ENCODE data around the gene CLECL1. TPM values are rescaled to one million over a fixed set of nuclear protein-coding genes. Genes with fewer than 3 reads are reported as not detected.

The CLECL1 gene
- total RNA-seq, 2 experiments from 2014 or later = 6.0 to 8.5 TPM

GRCh38 chr12:9760699-9761418 lies 28.0 kb upstream of the CLECL1 start, which contains the start of gene CD69:
Gene CD69, minus strand, starts transcription at chr12:9760901. Its CDS starts 81 bp downstream, at chr12:9760820.
- Mint-ChIP-seq H3K27me3 (no peaks in the 10 kb centered on the region), H3K27ac (peak within 1 kb of the TSS; percentile 99), H3K9me3 (peaks cover 6% of the 10 kb centered on the region), H3K4me3 (peak within 1 kb of the TSS; percentile 97), H3K36me3 (ENCODE audit: low read depth) (peaks cover 57% of the 10 kb centered on the region), H3K4me1 (ENCODE audit: low read depth) (peaks cover 34% of the 10 kb centered on the region)
- intact Hi-C loops (cut with micrococcal nuclease) = loop anchor here (1.0 kb wide), 1 partner anchor 33 kb away; no protein-coding TSS in a partner anchor
- no peak for TF ChIP-seq CTCF (IDR thresholded peaks at IDR 0.05)
- ATAC-seq = peak; percentile 57
- ChIA-PET POLR2A (interaction anchor here (0.7 to 14.9 kb wide), 22 partner anchors 9 to 794 kb away, joined by 3 to 752 read pairs (median 8); partner anchors contain the start of genes CLEC2B, CLEC2D and CLECL1), CTCF (interaction anchor here (0.8 to 23.1 kb wide), 11 partner anchors 9 to 113 kb away, joined by 3 to 791 read pairs (median 6); partner anchors contain the start of genes CLEC2D and CLECL1)
- DNase-seq = peak; percentile 89

- DNase-seq = no peak
- CTCF ChIA-PET = interaction anchor here (1.0 to 23.1 kb wide), 9 partner anchors 10 to 112 kb away, joined by 3 to 791 read pairs (median 13); partner anchors contain the start of gene CLEC2D
- intact Hi-C loops (cut with micrococcal nuclease) = no loop called here
- peaks cover 6% of the 10 kb centered on the region for H3K9me3 Mint-ChIP-seq
- H3K4me1 Mint-ChIP-seq (ENCODE audit: low read depth) = peaks cover 33% of the 10 kb centered on the region
- POLR2A ChIA-PET = interaction anchor here (0.7 to 14.9 kb wide), 24 partner anchors 9 to 794 kb away, joined by 3 to 752 read pairs (median 6); partner anchors contain the start of genes CLEC2B, CLEC2D and CLECL1
- no peaks in the 10 kb centered on the region for H3K27me3 Mint-ChIP-seq
- no peak for TF ChIP-seq CTCF (IDR thresholded peaks at IDR 0.05)
- peak overlapping the region; percentile 99 for H3K27ac Mint-ChIP-seq
- ATAC-seq = no peak
- peaks cover 64% of the 10 kb centered on the region for H3K36me3 Mint-ChIP-seq (ENCODE audit: low read depth)
- peak overlapping the region; percentile 97 for H3K4me3 Mint-ChIP-seq
These were observed 27.2 kb upstream of the CLECL1 start for GRCh38 chr12:9760120-9760519.

GRCh38 chr12:9759694-9760093 lies 26.8 kb upstream of the CLECL1 start:
- ATAC-seq (no peak), DNase-seq (no peak)
- Mint-ChIP-seq H3K9me3 (peaks cover 6% of the 10 kb centered on the region), H3K27me3 (no peaks in the 10 kb centered on the region), H3K4me3 (peak overlapping the region; percentile 97), H3K36me3 (ENCODE audit: low read depth) (peaks cover 68% of the 10 kb centered on the region), H3K4me1 (ENCODE audit: low read depth) (peaks cover 37% of the 10 kb centered on the region), H3K27ac (peak overlapping the region; percentile 99)
- intact Hi-C loops (cut with micrococcal nuclease) = no loop called here
- ChIA-PET POLR2A (interaction anchor here (0.8 to 14.9 kb wide), 17 partner anchors 8 to 794 kb away, joined by 3 to 752 read pairs (median 13); partner anchors contain the start of genes CLEC2B and CLEC2D), CTCF (interaction anchor here (1.3 to 23.1 kb wide), 5 partner anchors 10 to 107 kb away, joined by 3 to 791 read pairs (median 13); partner anchors contain the start of gene CLEC2D)
- TF ChIP-seq CTCF (IDR thresholded peaks at IDR 0.05) = no peak

GRCh38 chr12:9758119-9758518 lies 25.2 kb upstream of the CLECL1 start:
- Mint-ChIP-seq H3K4me3 (peak overlapping the region; percentile 97), H3K36me3 (ENCODE audit: low read depth) (peaks cover 83% of the 10 kb centered on the region), H3K27me3 (no peaks in the 10 kb centered on the region), H3K27ac (peak overlapping the region; percentile 99), H3K9me3 (peaks cover 6% of the 10 kb centered on the region), H3K4me1 (ENCODE audit: low read depth) (peaks cover 43% of the 10 kb centered on the region)
- POLR2A ChIA-PET = interaction anchor here (0.6 to 14.9 kb wide), 30 partner anchors 7 to 800 kb away, joined by 3 to 752 read pairs (median 6); partner anchors contain the start of genes CLEC2B and CLEC2D
- CTCF ChIA-PET = interaction anchor here (0.8 to 23.1 kb wide), 7 partner anchors 9 to 109 kb away, joined by 3 to 791 read pairs (median 13); no protein-coding TSS in a partner anchor
- DNase-seq = no peak
- no peak for ATAC-seq
- intact Hi-C loops (cut with micrococcal nuclease) = no loop called here
- TF ChIP-seq CTCF (IDR thresholded peaks at IDR 0.05) = no peak
